Measurements from ENCODE around the gene KCNMA1. TPM values are rescaled to one million over a fixed set of nuclear protein-coding genes. Genes with fewer than 3 reads are reported as not detected.

Gene KCNMA1
- total RNA-seq, 1 donor from 2014 or later: 30.1 TPM

GRCh38 chr10:77334501-77334900 lies 303.1 kb downstream of the KCNMA1 start:
- H3K4me1 Mint-ChIP-seq (ENCODE audit: unreplicated experiment): peaks cover 6% of the 10 kb centered on the region
- no peak for DNase-seq (ENCODE audit: extremely low spot score, unreplicated experiment)
- peaks cover 3% of the 10 kb centered on the region for H3K27me3 Mint-ChIP-seq
- no peak overlapping the region for H3K27ac Mint-ChIP-seq
- no peak for TF ChIP-seq CTCF (conservative IDR thresholded peaks at IDR 0.05)
- H3K36me3 Mint-ChIP-seq: no peaks in the 10 kb centered on the region
- no peaks in the 10 kb centered on the region for H3K9me3 Mint-ChIP-seq
- no peak overlapping the region for H3K4me3 Mint-ChIP-seq

GRCh38 chr10:77333610-77334340 lies 303.8 kb downstream of the KCNMA1 start:
- no peak for DNase-seq (ENCODE audit: extremely low spot score, unreplicated experiment)
- Mint-ChIP-seq H3K27me3 (peaks cover 3% of the 10 kb centered on the region), H3K27ac (peak overlapping the region; percentile 84), H3K36me3 (no peaks in the 10 kb centered on the region), H3K4me1 (ENCODE audit: unreplicated experiment) (peaks cover 6% of the 10 kb centered on the region), H3K9me3 (no peaks in the 10 kb centered on the region), H3K4me3 (no peak overlapping the region)
- TF ChIP-seq CTCF (conservative IDR thresholded peaks at IDR 0.05): no peak

GRCh38 chr10:77332256-77332655 lies 305.4 kb downstream of the KCNMA1 start:
- H3K4me1 Mint-ChIP-seq (ENCODE audit: unreplicated experiment): peaks cover 6% of the 10 kb centered on the region

GRCh38 chr10:77328272-77328816 lies 309.3 kb downstream of the KCNMA1 start:
- Mint-ChIP-seq H3K9me3 (no peaks in the 10 kb centered on the region), H3K27me3 (peaks cover 3% of the 10 kb centered on the region), H3K36me3 (no peaks in the 10 kb centered on the region), H3K4me3 (no peak overlapping the region), H3K4me1 (ENCODE audit: unreplicated experiment) (no peaks in the 10 kb centered on the region), H3K27ac (no peak overlapping the region)
- TF ChIP-seq CTCF (conservative IDR thresholded peaks at IDR 0.05): no peak
- no peak for DNase-seq (ENCODE audit: extremely low spot score, unreplicated experiment)

More at GRCh38 chr10:77332256-77332655, 305.4 kb downstream of the KCNMA1 start:
- Mint-ChIP-seq H3K27me3 (peaks cover 3% of the 10 kb centered on the region), H3K9me3 (no peaks in the 10 kb centered on the region), H3K27ac (peak overlapping the region; percentile 81), H3K4me3 (no peak overlapping the region), H3K36me3 (no peaks in the 10 kb centered on the region)
- DNase-seq (ENCODE audit: extremely low spot score, unreplicated experiment): no peak
- TF ChIP-seq CTCF (conservative IDR thresholded peaks at IDR 0.05): no peak

- H3K36me3 Mint-ChIP-seq: no peaks in the 10 kb centered on the region
- no peak overlapping the region for H3K4me3 Mint-ChIP-seq
- H3K9me3 Mint-ChIP-seq: no peaks in the 10 kb centered on the region
- H3K4me1 Mint-ChIP-seq (ENCODE audit: unreplicated experiment): peaks cover 5% of the 10 kb centered on the region
- no peak for DNase-seq (ENCODE audit: extremely low spot score, unreplicated experiment)
- H3K27me3 Mint-ChIP-seq: peaks cover 3% of the 10 kb centered on the region
- H3K27ac Mint-ChIP-seq: no peak overlapping the region
- no peak for TF ChIP-seq CTCF (conservative IDR thresholded peaks at IDR 0.05)
These were observed 312.4 kb downstream of the KCNMA1 start for GRCh38 chr10:77325233-77325537.
